BLaER1 (cell line): ENCODE data around the gene PSMD4.

Source experiments
- H3K27ac ChIP-seq: shearing (Covaris generic); formaldehyde crosslinking; 2 replicates; pipeline ENCODE4 v1.8.1; 2022
- H3K27me3 ChIP-seq: shearing (Covaris generic); formaldehyde crosslinking; 2 replicates; pipeline ENCODE4 v1.8.1; 2022
- H3K36me3 ChIP-seq: shearing (Covaris generic); formaldehyde crosslinking; 2 replicates; pipeline ENCODE4 v1.8.1; 2022
- H3K4me1 ChIP-seq: shearing (Covaris generic); formaldehyde crosslinking; 2 replicates; pipeline ENCODE4 v1.8.1; 2022
- H3K4me2 ChIP-seq: shearing (Covaris generic); formaldehyde crosslinking; 2 replicates; pipeline ENCODE4 v1.8.1; 2022
- H3K4me3 ChIP-seq: shearing (Covaris generic); formaldehyde crosslinking; 2 replicates; pipeline ENCODE4 v1.8.1; 2022
- H3K9ac ChIP-seq: shearing (Covaris generic); formaldehyde crosslinking; 2 replicates; pipeline ENCODE4 v1.8.1; 2022
- H3K9me3 ChIP-seq: shearing (Covaris generic); formaldehyde crosslinking; 2 replicates; pipeline ENCODE4 v1.8.1; 2022
- H4K20me1 ChIP-seq: shearing (Covaris generic); formaldehyde crosslinking; 2 replicates; pipeline ENCODE4 v1.8.1; 2022
- Cebpa-rat ChIP-seq: shearing (Covaris generic); IDR thresholded peaks from 2 replicates; pipeline ENCODE4 v1.8.1; 2022

Gene PSMD4

GRCh38 chr1:151238467-151238739, 16.1 kb upstream of the PSMD4 start:
- Histone ChIP-seq H3K27me3 (no peaks in the 10 kb centered on the region), H3K9me3 (no peaks in the 10 kb centered on the region), H3K4me2 (no peak overlapping the region), H3K36me3 (peaks cover 100% of the 10 kb centered on the region), H3K9ac (no peak overlapping the region), H3K27ac (peak overlapping the region; percentile 26; the same call in 1 of the 2 replicates), H3K4me1 (peaks cover 12% of the 10 kb centered on the region), H3K4me3 (no peak overlapping the region), H4K20me1 (peaks cover 8% of the 10 kb centered on the region; the same call in 1 of the 2 replicates)
- TF ChIP-seq Cebpa-rat = no peak

- no peak overlapping the region for H3K4me2 ChIP-seq
- H3K4me3 ChIP-seq = no peak overlapping the region
- H3K4me1 ChIP-seq = peaks cover 9% of the 10 kb centered on the region
- H3K9ac ChIP-seq = no peak overlapping the region
- TF ChIP-seq Cebpa-rat = peak; percentile 35; the same call in 1 of the 2 replicates
- H3K9me3 ChIP-seq = no peaks in the 10 kb centered on the region
- no peaks in the 10 kb centered on the region for H3K27me3 ChIP-seq
- no peak overlapping the region for H3K27ac ChIP-seq
- H3K36me3 ChIP-seq = peaks cover 100% of the 10 kb centered on the region
- H4K20me1 ChIP-seq = peaks cover 8% of the 10 kb centered on the region; the same call in 1 of the 2 replicates
Measured at GRCh38 chr1:151242442-151242841, 12.1 kb upstream of the PSMD4 start.

GRCh38 chr1:151243683-151244216, 10.8 kb upstream of the PSMD4 start:
- no peak for TF ChIP-seq Cebpa-rat
- Histone ChIP-seq H3K4me1 (no peaks in the 10 kb centered on the region), H3K36me3 (peaks cover 100% of the 10 kb centered on the region), H3K9me3 (no peaks in the 10 kb centered on the region), H3K4me3 (no peak overlapping the region), H3K27me3 (no peaks in the 10 kb centered on the region), H3K9ac (no peak overlapping the region), H4K20me1 (no peaks in the 10 kb centered on the region), H3K4me2 (no peak overlapping the region), H3K27ac (no peak overlapping the region)

- no peak overlapping the region for H3K9ac ChIP-seq
Measured at GRCh38 chr1:151246786-151247185, 7.7 kb upstream of the PSMD4 start.

DNA sequence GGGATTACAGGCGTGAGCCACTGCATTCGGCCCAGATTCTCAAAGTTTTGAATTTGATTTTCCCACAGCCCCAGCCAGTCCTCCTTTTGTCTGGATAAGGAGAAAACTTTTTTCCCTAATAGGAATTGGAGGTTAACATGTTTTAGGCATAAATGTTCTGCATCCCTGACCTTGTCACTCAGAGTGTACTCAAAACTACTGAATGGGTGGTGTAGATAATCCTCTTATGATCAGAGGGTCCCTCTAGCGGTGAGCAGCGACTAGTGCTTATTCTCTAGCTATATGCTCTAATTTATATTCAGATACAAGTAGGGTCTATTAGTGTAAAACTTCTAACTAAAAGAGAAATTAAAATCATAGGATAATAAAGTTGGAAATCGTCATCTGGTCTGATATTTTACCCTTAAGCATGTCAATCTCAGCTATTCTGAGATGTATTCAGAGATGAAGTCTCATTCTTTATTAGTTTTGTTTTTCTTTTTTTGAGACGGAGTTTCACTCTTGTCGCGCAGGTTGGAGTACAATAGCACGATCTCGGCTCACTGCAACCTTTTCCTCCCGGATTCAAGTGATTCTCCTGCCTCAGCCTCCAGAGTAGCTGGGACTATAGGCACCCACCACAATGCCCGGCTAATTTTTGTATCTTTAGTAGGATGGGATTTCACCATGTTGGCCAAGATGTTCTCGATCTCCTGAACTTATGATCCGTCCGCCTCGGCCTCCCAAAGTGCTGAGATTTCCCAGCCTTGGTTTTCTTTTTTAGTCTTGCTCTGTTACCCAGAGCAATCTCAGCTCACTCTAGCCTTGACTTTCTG, 2.7 kb upstream of the PSMD4 start:
- no peak overlapping the region for H3K4me3 ChIP-seq
- no peak overlapping the region for H3K4me2 ChIP-seq
- peaks cover 41% of the 10 kb centered on the region for H3K36me3 ChIP-seq
- TF ChIP-seq Cebpa-rat = no peak
- no peak overlapping the region for H3K9ac ChIP-seq
- H3K4me1 ChIP-seq = peaks cover 15% of the 10 kb centered on the region
- peaks cover 8% of the 10 kb centered on the region; the same call in 1 of the 2 replicates for H4K20me1 ChIP-seq
- no peak overlapping the region for H3K27ac ChIP-seq
- no peaks in the 10 kb centered on the region for H3K27me3 ChIP-seq
- no peaks in the 10 kb centered on the region for H3K9me3 ChIP-seq

More at GRCh38 chr1:151246786-151247185, 7.7 kb upstream of the PSMD4 start:
- no peaks in the 10 kb centered on the region for H3K4me1 ChIP-seq
- H3K9me3 ChIP-seq = no peaks in the 10 kb centered on the region
- no peak overlapping the region for H3K4me2 ChIP-seq
- no peaks in the 10 kb centered on the region for H3K27me3 ChIP-seq
- no peak overlapping the region for H3K27ac ChIP-seq
- no peaks in the 10 kb centered on the region for H4K20me1 ChIP-seq
- H3K4me3 ChIP-seq = no peak overlapping the region
- no peak for TF ChIP-seq Cebpa-rat
- H3K36me3 ChIP-seq = peaks cover 92% of the 10 kb centered on the region

GRCh38 chr1:151255381-151255780, 847 bp downstream of the PSMD4 start:
- H3K4me1 ChIP-seq = peaks cover 15% of the 10 kb centered on the region
- H3K4me3 ChIP-seq = peak overlapping the region; percentile 85
- H4K20me1 ChIP-seq = peaks cover 31% of the 10 kb centered on the region
- H3K27me3 ChIP-seq = no peaks in the 10 kb centered on the region
- peak overlapping the region; percentile 87 for H3K27ac ChIP-seq
- peaks cover 28% of the 10 kb centered on the region for H3K36me3 ChIP-seq
- H3K9me3 ChIP-seq = no peaks in the 10 kb centered on the region
- H3K4me2 ChIP-seq = peak overlapping the region; percentile 92
- H3K9ac ChIP-seq = peak overlapping the region; percentile 93
- TF ChIP-seq Cebpa-rat = no peak

- Histone ChIP-seq H3K9me3 (no peaks in the 10 kb centered on the region), H3K36me3 (peaks cover 59% of the 10 kb centered on the region), H3K4me1 (peaks cover 10% of the 10 kb centered on the region), H4K20me1 (peaks cover 47% of the 10 kb centered on the region), H3K4me3 (no peak overlapping the region), H3K4me2 (no peak overlapping the region), H3K9ac (no peak overlapping the region), H3K27ac (no peak overlapping the region), H3K27me3 (no peaks in the 10 kb centered on the region)
- no peak for TF ChIP-seq Cebpa-rat
Measured at GRCh38 chr1:151259351-151259750, 4.8 kb downstream of the PSMD4 start.

DNA sequence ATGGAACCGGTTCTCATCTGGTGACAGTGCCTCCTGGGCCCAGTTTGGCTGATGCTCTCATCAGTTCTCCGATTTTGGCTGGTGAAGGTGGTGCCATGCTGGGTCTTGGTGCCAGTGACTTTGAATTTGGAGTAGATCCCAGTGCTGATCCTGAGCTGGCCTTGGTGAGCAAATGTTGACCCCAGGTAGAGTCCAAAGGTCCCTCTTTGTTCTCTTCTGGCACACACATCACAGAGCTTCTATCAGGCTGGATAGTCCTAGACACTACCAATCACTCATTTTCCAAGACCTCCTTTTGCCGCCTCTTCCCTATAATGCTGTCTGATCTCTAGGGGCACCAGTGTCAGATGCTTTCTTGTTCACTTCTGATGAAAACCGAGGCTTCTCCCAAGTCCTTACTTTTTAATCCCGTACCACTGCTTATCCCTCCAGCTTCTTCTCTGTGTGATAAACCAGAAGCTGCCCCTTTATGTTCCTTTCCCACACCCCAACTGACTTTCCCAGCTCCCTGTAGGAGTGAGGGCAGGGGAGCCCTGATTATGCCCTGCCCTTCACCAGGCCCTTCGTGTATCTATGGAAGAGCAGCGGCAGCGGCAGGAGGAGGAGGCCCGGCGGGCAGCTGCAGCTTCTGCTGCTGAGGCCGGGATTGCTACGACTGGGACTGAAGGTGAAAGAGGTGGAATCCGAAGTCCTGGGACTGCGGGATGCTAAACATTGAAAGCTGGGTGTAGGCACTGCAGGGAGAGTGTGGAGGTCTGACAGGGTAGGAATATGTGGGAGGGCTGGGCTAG, 11.1 kb downstream of the PSMD4 start:
- Histone ChIP-seq H3K4me3 (no peak overlapping the region), H3K27me3 (no peaks in the 10 kb centered on the region), H3K36me3 (peaks cover 96% of the 10 kb centered on the region), H3K9ac (no peak overlapping the region), H3K4me2 (no peak overlapping the region), H3K27ac (no peak overlapping the region), H3K9me3 (no peaks in the 10 kb centered on the region), H4K20me1 (peaks cover 13% of the 10 kb centered on the region), H3K4me1 (no peaks in the 10 kb centered on the region)
- no peak for TF ChIP-seq Cebpa-rat

DNA sequence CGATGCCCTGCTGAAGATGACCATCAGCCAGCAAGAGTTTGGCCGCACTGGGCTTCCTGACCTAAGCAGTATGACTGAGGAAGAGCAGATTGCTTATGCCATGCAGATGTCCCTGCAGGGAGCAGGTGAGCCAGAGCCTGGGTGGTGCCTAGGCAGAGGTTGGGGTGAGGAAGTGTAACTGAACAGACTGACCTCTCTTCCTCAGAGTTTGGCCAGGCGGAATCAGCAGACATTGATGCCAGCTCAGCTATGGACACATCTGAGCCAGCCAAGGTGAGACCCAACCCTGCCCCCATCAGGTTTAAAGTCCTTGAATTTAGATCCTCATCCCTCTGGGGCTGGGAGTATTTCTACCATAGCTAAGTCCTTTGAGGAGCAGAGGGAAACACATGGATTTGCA, 11.8 kb downstream of the PSMD4 start:
- H3K36me3 ChIP-seq = peaks cover 98% of the 10 kb centered on the region
- no peak for TF ChIP-seq Cebpa-rat

GRCh38 chr1:151266821-151267220, 12.3 kb downstream of the PSMD4 start:
- Histone ChIP-seq H3K27ac (no peak overlapping the region), H3K4me2 (no peak overlapping the region), H3K9ac (no peak overlapping the region), H3K4me1 (no peaks in the 10 kb centered on the region), H3K36me3 (peaks cover 96% of the 10 kb centered on the region), H4K20me1 (0 out of 2 replicates have a peak, but pooled peaks cover 7% of the 10 kb centered on the region), H3K4me3 (no peak overlapping the region), H3K27me3 (no peaks in the 10 kb centered on the region), H3K9me3 (no peaks in the 10 kb centered on the region)
- TF ChIP-seq Cebpa-rat = no peak

More for the DNA sequence above, 11.8 kb downstream of the PSMD4 start:
- no peak overlapping the region for H3K9ac ChIP-seq
- no peaks in the 10 kb centered on the region for H3K9me3 ChIP-seq
- no peak overlapping the region for H3K27ac ChIP-seq
- H4K20me1 ChIP-seq = 0 out of 2 replicates have a peak, but pooled peaks cover 11% of the 10 kb centered on the region
- no peak overlapping the region for H3K4me2 ChIP-seq
- no peaks in the 10 kb centered on the region for H3K27me3 ChIP-seq
- H3K4me1 ChIP-seq = no peaks in the 10 kb centered on the region
- no peak overlapping the region for H3K4me3 ChIP-seq
